Trophoblast cell (in vitro differentiated cells and primary cell): ENCODE data around the gene ZNF444.

Experiments used
- DNase-seq, 2 donors: peaks; one replicate each; pipeline ENCODE4 v3.0.0-alpha.2; 2016
- H2AFZ ChIP-seq: 2 replicates; pipeline ENCODE4 v1.6.1; 2013; ENCODE audit warnings: low read length, moderate library complexity, mild to moderate bottlenecking; ENCODE audit not compliant: insufficient read depth, poor library complexity
- H2AK5ac ChIP-seq: 2 replicates; pipeline ENCODE4 v1.6.1; 2013; ENCODE audit warnings: mild to moderate bottlenecking, low read length
- H2BK120ac ChIP-seq: 2 replicates; pipeline ENCODE4 v1.6.1; 2013; ENCODE audit warnings: low read length, mild to moderate bottlenecking, moderate library complexity; ENCODE audit not compliant: insufficient read depth, poor library complexity
- H2BK12ac ChIP-seq: 2 replicates; pipeline ENCODE4 v1.6.1; 2013; ENCODE audit warnings: mild to moderate bottlenecking, low read length, moderate library complexity
- H2BK5ac ChIP-seq: 2 replicates; pipeline ENCODE4 v1.6.1; 2013; ENCODE audit warnings: low read length, low read depth, moderate library complexity, mild to moderate bottlenecking; ENCODE audit not compliant: poor library complexity
- H3K14ac ChIP-seq: 2 replicates; pipeline ENCODE4 v1.6.1; 2013; ENCODE audit warnings: mild to moderate bottlenecking, low read length
- H3K18ac ChIP-seq: 2 replicates; pipeline ENCODE4 v1.6.1; 2013; ENCODE audit warnings: mild to moderate bottlenecking, low read length
- H3K23ac ChIP-seq: 2 replicates; pipeline ENCODE4 v1.6.1; 2013; ENCODE audit warnings: low read length
- H3K27ac ChIP-seq: 2 replicates; pipeline ENCODE4 v1.5.1; 2013; ENCODE audit warnings: low read depth, mild to moderate bottlenecking, inconsistent platforms, low read length, moderate library complexity
- H3K27me3 ChIP-seq: 2 replicates; pipeline ENCODE4 v1.6.1; 2013; ENCODE audit warnings: inconsistent platforms, mild to moderate bottlenecking, low read length, moderate library complexity; ENCODE audit not compliant: insufficient read depth
- H3K36me3 ChIP-seq, 2 experiments: 1 replicate in 1 of 2; 2 replicates in 1 of 2; pipeline ENCODE4 v1.6.1; 2013; ENCODE audit warnings: low read length in 2 of 2, mild to moderate bottlenecking in 2 of 2, moderate library complexity in 1 of 2; ENCODE audit not compliant: insufficient read depth in 2 of 2, control insufficient read depth in 1 of 2
- H3K4ac ChIP-seq: 2 replicates; pipeline ENCODE4 v1.6.1; 2013; ENCODE audit warnings: low read depth, mild to moderate bottlenecking, low read length, moderate library complexity
- H3K4me1 ChIP-seq, 2 experiments: 1 replicate in 1 of 2; 2 replicates in 1 of 2; pipeline ENCODE4 v1.6.1; 2013; ENCODE audit warnings: low read length in 2 of 2, mild to moderate bottlenecking in 2 of 2, moderate library complexity in 1 of 2; ENCODE audit not compliant: insufficient read depth in 2 of 2, control insufficient read depth in 1 of 2
- H3K4me2 ChIP-seq: 2 replicates; pipeline ENCODE4 v1.6.1; 2013; ENCODE audit warnings: inconsistent platforms, mild to moderate bottlenecking, low read length, moderate library complexity
- H3K4me3 ChIP-seq: 2 replicates; pipeline ENCODE4 v1.5.1; 2013; ENCODE audit warnings: mild to moderate bottlenecking, low read depth, low read length, inconsistent platforms
- H3K79me1 ChIP-seq: one replicate; pipeline ENCODE4 v1.6.1; 2013; ENCODE audit warnings: low read length
- H3K79me2 ChIP-seq: 2 replicates; pipeline ENCODE4 v1.6.1; 2013; ENCODE audit warnings: low read length, mild to moderate bottlenecking; ENCODE audit not compliant: control insufficient read depth, insufficient read depth, poor library complexity
- H3K9ac ChIP-seq: 2 replicates; pipeline ENCODE4 v1.6.1; 2013; ENCODE audit warnings: mild to moderate bottlenecking, low read length
- H3K9me3 ChIP-seq: 2 replicates; pipeline ENCODE4 v1.6.1; 2013; ENCODE audit warnings: low read depth, mild to moderate bottlenecking, control low read depth, inconsistent platforms, low read length; ENCODE audit not compliant: insufficient read depth
- H4K12ac ChIP-seq: 2 replicates; pipeline ENCODE4 v1.6.1; 2013; ENCODE audit warnings: low read depth, mild to moderate bottlenecking, low read length, moderate library complexity
- H4K8ac ChIP-seq: 2 replicates; pipeline ENCODE4 v1.6.1; 2013; ENCODE audit warnings: low read depth, mild to moderate bottlenecking, low read length, moderate library complexity
- H4K91ac ChIP-seq: one replicate; pipeline ENCODE4 v1.6.1; 2013; ENCODE audit warnings: low read depth, mild to moderate bottlenecking, low read length, moderate library complexity
- WGBS: extraction: QIAGEN DNeasy Blood & Tissue Kit; methylation state at CpG from one replicate; pipeline ENCODE4 v1.1.7; 2013; ENCODE audit warnings: missing lambda C conversion rate; ENCODE audit not compliant: insufficient read length, insufficient coverage; ENCODE audit errors: extremely low coverage; 5-methylcytosine and 5-hydroxymethylcytosine counted together

ZNF444 gene

DNA sequence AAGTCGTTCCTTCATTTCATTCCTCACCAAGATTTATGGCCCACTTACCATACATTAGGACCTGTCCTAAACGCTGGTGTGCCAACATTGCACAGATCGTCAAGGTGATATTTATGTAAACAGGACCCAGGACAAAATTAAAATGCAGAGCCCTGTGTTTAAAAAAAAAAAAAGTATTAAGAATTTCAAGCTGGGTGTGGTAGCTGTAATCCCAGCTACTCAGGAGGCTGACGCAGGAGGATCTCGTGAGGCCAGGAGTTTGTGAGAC lies 6.5 kb upstream of the ZNF444 start:
- no peak overlapping the region for H4K8ac ChIP-seq
- H3K4me2 ChIP-seq, result no peak overlapping the region
- DNase-seq, result no peak
- H2BK120ac ChIP-seq, result no peak overlapping the region
- H3K14ac ChIP-seq, result no peak overlapping the region
- WGBS, result no CpG with 5 or more reads among the region's 5 CpGs
- H3K9me3 ChIP-seq, result no peaks in the 10 kb centered on the region
- H3K4ac ChIP-seq, result no peak overlapping the region
- H3K79me2 ChIP-seq, result no peaks in the 10 kb centered on the region
- H3K9ac ChIP-seq, result no peak overlapping the region
- peaks cover 4% of the 10 kb centered on the region for H3K79me1 ChIP-seq
- no peak overlapping the region for H4K12ac ChIP-seq
- no peak overlapping the region for H2BK5ac ChIP-seq
- H3K27me3 ChIP-seq, result no peaks in the 10 kb centered on the region
- no peaks in the 10 kb centered on the region for H3K36me3 ChIP-seq
- H2AK5ac ChIP-seq, result no peak overlapping the region
- no peak overlapping the region for H3K23ac ChIP-seq
- H3K27ac ChIP-seq, result no peak overlapping the region
- H3K4me3 ChIP-seq, result no peak overlapping the region
- H3K18ac ChIP-seq, result no peak overlapping the region
- no peak overlapping the region for H2BK12ac ChIP-seq
- peaks cover 2 to 8% of the 10 kb centered on the region in 2 experiments for H3K4me1 ChIP-seq
- no peak overlapping the region for H2AFZ ChIP-seq
- no peak overlapping the region for H4K91ac ChIP-seq

DNA sequence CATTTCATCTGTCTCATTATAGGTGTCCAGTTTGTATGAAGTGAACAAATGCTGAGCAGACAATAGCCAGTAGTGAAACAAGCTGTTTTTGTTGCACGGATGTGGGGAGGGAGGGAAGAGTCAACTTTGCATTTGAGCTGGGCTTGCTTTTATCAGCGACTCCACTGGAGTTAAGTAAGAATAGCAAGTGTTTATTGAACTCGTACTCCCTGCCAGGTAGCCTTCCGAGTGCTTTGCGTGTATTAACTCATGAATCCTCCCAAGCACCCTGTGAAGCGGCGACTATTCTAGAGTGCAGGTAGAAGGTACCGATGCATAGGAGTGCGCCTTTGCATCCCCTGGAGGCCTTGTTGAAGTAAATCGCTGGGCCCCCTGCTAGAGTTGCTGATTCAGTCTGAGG lies 4.7 kb upstream of the ZNF444 start:
- no peak overlapping the region for H3K23ac ChIP-seq
- no peaks in the 10 kb centered on the region for H3K79me2 ChIP-seq
- H3K9me3 ChIP-seq, result no peaks in the 10 kb centered on the region
- no peak overlapping the region for H3K9ac ChIP-seq
- H4K91ac ChIP-seq, result no peak overlapping the region
- no peak overlapping the region for H3K4me3 ChIP-seq
- H3K4ac ChIP-seq, result no peak overlapping the region
- H2AFZ ChIP-seq, result no peak overlapping the region
- H3K4me1 ChIP-seq, result peaks cover 6 to 8% of the 10 kb centered on the region in 2 experiments
- no peak overlapping the region for H2AK5ac ChIP-seq
- no peaks in the 10 kb centered on the region for H3K27me3 ChIP-seq
- H2BK120ac ChIP-seq, result no peak overlapping the region
- no peak overlapping the region for H4K12ac ChIP-seq
- WGBS, result no CpG with 5 or more reads among the region's 10 CpGs
- no peak overlapping the region for H2BK5ac ChIP-seq
- no peak for DNase-seq
- H2BK12ac ChIP-seq, result no peak overlapping the region
- no peak overlapping the region for H3K14ac ChIP-seq
- H3K27ac ChIP-seq, result no peak overlapping the region
- H4K8ac ChIP-seq, result no peak overlapping the region
- H3K79me1 ChIP-seq, result peaks cover 8% of the 10 kb centered on the region
- no peak overlapping the region for H3K4me2 ChIP-seq
- H3K18ac ChIP-seq, result no peak overlapping the region
- no peaks in the 10 kb centered on the region for H3K36me3 ChIP-seq

DNA sequence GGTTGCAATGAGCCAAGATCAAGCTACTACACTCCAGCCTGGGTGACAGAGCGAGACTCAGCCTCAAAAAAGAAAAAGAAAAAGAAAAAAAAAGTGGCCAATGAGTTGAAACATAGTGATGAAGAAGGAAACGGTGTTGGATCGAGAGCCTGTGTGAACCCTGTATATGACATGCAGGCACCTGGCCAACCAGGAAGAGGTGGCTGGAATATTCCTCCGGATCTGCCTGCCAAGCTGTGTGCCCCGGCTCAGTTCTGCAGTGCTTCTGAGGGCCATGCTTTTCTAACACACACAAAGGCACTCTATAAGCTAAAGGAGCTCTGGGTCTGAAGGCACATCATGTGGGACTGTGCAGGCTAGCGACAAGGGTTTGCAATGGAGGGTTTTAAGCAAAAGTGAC lies 3.7 kb upstream of the ZNF444 start:
- H3K4ac ChIP-seq, result no peak overlapping the region
- no peak overlapping the region for H3K4me2 ChIP-seq
- H3K9ac ChIP-seq, result no peak overlapping the region
- no peak overlapping the region for H3K14ac ChIP-seq
- WGBS, result no CpG with 5 or more reads among the region's 6 CpGs
- H3K18ac ChIP-seq, result no peak overlapping the region
- no peaks in the 10 kb centered on the region for H3K9me3 ChIP-seq
- H2BK12ac ChIP-seq, result no peak overlapping the region
- H2AFZ ChIP-seq, result no peak overlapping the region
- no peak overlapping the region for H2BK120ac ChIP-seq
- DNase-seq, result no peak
- H3K27me3 ChIP-seq, result no peaks in the 10 kb centered on the region
- H2AK5ac ChIP-seq, result no peak overlapping the region
- H3K36me3 ChIP-seq, result no peaks in the 10 kb centered on the region
- peaks cover 8% of the 10 kb centered on the region for H3K79me1 ChIP-seq
- peaks cover 9 to 11% of the 10 kb centered on the region in 2 experiments for H3K4me1 ChIP-seq
- no peak overlapping the region for H4K8ac ChIP-seq
- H4K91ac ChIP-seq, result no peak overlapping the region
- no peak overlapping the region for H3K27ac ChIP-seq
- no peak overlapping the region for H4K12ac ChIP-seq
- H3K79me2 ChIP-seq, result no peaks in the 10 kb centered on the region
- H3K4me3 ChIP-seq, result no peak overlapping the region
- H3K23ac ChIP-seq, result no peak overlapping the region
- H2BK5ac ChIP-seq, result no peak overlapping the region

DNA sequence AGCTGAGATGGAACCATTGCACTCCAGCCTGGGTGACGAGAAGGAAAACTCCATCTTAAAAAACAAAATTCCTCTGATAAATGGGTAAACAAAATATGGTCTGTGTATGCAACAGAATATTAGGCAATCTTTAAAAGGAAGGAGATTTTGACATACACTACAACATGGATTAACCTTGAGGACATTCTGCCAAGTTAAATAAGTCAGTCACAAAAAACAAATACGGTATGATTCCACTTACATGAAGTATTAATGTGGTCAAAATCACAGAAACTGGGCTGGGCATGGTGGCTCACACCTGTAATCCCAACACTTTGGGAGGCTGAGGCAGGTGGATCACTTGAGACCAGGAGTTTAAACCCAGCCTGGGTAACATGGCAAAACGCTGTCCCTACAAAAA lies 3.0 kb upstream of the ZNF444 start:
- H4K12ac ChIP-seq, result no peak overlapping the region
- no peak overlapping the region for H2AK5ac ChIP-seq
- no peak overlapping the region for H3K18ac ChIP-seq
- no peak overlapping the region for H3K4ac ChIP-seq
- no peak overlapping the region for H3K9ac ChIP-seq
- H3K79me1 ChIP-seq, result peaks cover 11% of the 10 kb centered on the region
- no peak overlapping the region for H4K8ac ChIP-seq
- H2BK12ac ChIP-seq, result no peak overlapping the region
- no peaks in the 10 kb centered on the region for H3K36me3 ChIP-seq
- H3K79me2 ChIP-seq, result peaks cover 2% of the 10 kb centered on the region
- no peak overlapping the region for H3K4me2 ChIP-seq
- H3K27me3 ChIP-seq, result no peaks in the 10 kb centered on the region
- H2AFZ ChIP-seq, result no peak overlapping the region
- H3K4me3 ChIP-seq, result no peak overlapping the region
- no peak overlapping the region for H3K27ac ChIP-seq
- H3K23ac ChIP-seq, result no peak overlapping the region
- H4K91ac ChIP-seq, result no peak overlapping the region
- no peak overlapping the region for H2BK5ac ChIP-seq
- no peak overlapping the region for H3K14ac ChIP-seq
- no peak for DNase-seq
- H2BK120ac ChIP-seq, result no peak overlapping the region
- no peaks in the 10 kb centered on the region for H3K9me3 ChIP-seq
- H3K4me1 ChIP-seq, result peaks cover 13 to 18% of the 10 kb centered on the region in 2 experiments
- WGBS, result no CpG with 5 or more reads among the region's 3 CpGs
